SK-MEL-5 (cell line): Measurements from ENCODE around the gene EMB. TPM values are rescaled to one million over a fixed set of nuclear protein-coding genes. Genes with fewer than 3 reads are reported as not detected.
"Not testable (repeated sequence)": the region's sequence is repeated elsewhere in the genome, so short reads cannot be mapped to it uniquely, and the experiment has no call there.

Source experiments
- DNase-seq: peaks from one replicate; pipeline ENCODE4 v3.0.0-alpha.2; 2016; ENCODE audit warnings: low read depth, low spot score
- in situ Hi-C: cut with HindIII; loops from 2 replicates; pipeline ENCODE4 v1.10.0; 2016; ENCODE audit warnings: low sequenced_read_pairs, high pct_unique_total_duplicates, low pct_unique_long_range_greater_than_20kb
- total RNA-seq: library from RNA; depleted of rRNA; stranded (reverse); fragments of >200 nt; shearing (Covaris generic); gene quantifications from 2 replicates; pipeline ENCODE4 v1.2.3, GENCODE V29; 2014

EMB gene
- total RNA-seq, 1 experiment from 2014 or later: 28.1 TPM

- DNase-seq: no peak
- in situ Hi-C loops: no loop called here
Observed at GRCh38 chr5:50435168-50435567, 5.9 kb downstream of the EMB start.

DNA sequence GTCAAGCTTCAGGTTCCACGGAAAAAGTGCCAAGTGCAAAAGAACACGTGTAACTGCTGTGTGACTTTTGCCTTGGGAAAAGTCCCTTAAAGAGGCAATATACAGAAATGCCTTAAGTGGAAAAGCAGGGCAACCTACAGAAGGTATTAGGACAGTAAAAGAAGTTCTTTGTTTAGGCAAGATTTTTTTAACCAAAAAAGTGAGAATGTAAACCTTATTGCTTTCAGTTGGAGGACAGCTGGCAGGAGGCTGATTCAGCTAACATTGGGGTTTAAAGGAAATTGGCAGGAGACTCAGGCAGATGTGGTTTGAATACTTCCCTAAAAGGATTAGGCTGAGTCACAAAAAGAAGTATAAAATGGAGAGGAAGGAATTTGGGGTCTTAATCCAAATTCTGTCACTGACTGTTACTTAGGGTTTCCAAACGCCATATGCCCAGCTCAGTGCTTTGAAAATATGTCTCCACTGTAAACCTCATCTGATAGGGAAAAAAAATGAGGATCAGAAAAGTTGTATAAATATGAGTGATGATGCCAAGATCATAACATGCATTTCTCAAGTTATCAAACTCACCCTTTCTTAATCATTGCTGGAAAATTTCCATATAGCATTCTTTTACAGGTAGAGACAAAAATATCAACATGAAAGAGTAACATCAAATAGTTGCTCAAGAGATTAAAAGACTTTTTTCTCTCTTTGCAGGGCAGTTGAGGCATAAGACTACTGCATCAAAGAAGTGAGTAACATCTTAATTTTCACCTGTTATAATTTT lies 9.8 kb downstream of the EMB start:
- DNase-seq, in situ Hi-C loops: not testable (repeated sequence)

DNA sequence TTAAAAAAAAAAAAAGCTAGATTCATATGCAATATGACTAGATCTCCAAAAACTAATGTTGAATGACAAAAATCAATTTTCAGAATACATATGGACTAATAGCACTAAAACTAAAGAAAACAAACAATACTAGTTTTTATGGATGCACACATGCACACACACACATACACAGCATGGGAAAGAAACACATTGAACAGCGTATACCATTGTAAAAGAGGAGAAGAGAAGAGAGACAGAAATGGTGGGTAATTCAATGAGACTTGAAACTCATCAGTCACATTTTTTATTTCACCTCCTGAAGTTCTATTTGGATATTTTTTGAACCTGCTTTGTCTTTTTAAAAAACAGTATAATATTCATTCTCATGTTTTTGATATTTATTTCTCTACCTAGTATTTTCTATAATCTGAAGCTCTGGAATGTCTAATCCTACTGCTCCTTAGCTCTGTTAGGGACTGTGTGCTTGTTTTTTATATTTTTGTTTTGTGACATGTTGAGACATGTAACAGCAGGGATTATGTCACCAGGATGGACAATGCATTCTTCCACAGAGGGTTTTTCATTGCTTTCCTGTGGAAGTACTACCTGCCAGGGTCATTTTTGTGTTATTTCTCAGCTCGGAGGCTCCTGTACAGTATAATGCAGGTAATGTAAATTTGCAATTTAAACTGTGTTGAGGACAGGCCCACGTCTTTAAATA lies 17.8 kb downstream of the EMB start:
- DNase-seq, in situ Hi-C loops: not testable (repeated sequence)

DNA sequence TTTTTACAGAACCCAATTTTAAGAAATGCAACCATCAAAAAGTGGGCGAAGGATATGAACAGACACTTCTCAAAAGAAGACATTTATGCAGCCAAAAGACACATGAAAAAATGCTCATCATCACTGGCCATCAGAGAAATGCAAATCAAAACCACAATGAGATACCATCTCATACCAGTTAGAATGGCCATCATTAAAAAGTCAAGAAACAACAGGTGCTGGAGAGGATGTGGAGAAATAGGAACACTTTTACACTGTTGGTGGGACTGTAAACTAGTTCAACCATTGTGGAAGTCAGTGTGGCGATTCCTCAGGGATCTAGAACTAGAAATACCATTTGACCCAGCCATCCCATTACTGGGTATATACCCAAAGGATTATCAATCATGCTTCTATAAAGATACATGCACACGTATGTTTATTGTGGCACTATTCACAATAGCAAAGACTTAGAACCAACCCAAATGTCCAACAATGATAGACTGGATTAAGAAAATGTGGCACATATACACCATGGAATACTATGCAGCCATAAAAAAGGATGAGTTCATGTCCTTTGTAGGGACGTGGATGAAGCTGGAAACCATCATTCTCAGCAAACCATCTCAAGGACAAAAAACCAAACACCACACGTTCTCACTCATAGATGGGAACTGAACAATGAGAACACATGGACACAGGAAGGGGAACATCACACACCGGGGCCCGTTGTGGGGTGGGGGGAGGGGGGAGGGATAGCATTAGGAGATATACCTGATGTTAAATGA lies 19.7 kb downstream of the EMB start:
- DNase-seq, in situ Hi-C loops: not testable (repeated sequence)

- no peak for DNase-seq
- in situ Hi-C loops: no loop called here
Observed at GRCh38 chr5:50420343-50420935, 20.6 kb downstream of the EMB start.

GRCh38 chr5:50419656-50420055 lies 21.4 kb downstream of the EMB start:
- DNase-seq, in situ Hi-C loops: not testable (repeated sequence)

- DNase-seq, in situ Hi-C loops: not testable (repeated sequence)
Observed at GRCh38 chr5:50416637-50417036, 24.5 kb downstream of the EMB start.

DNA sequence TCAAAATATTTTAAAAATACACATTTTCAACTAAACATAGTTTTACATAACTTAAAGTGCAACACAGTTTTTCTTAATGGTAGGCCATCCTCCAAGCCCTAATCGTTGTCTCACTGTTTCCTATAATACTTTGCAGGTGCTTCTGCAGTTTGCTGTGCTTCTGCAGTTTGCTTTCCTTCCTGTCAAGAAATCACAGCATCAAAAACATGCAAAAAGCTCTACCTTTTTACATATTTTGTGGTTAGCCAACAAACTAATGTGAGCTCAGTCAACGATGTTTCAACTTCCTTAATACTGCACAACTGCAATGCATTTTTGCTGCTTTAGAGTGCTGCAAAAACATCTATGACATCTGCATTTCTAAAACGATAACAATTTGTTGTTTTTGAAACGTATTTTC lies 25.2 kb downstream of the EMB start:
- no peak for DNase-seq
- in situ Hi-C loops: no loop called here

- DNase-seq, in situ Hi-C loops: not testable (repeated sequence)
Observed at GRCh38 chr5:50410932-50411331, 30.2 kb downstream of the EMB start.

DNA sequence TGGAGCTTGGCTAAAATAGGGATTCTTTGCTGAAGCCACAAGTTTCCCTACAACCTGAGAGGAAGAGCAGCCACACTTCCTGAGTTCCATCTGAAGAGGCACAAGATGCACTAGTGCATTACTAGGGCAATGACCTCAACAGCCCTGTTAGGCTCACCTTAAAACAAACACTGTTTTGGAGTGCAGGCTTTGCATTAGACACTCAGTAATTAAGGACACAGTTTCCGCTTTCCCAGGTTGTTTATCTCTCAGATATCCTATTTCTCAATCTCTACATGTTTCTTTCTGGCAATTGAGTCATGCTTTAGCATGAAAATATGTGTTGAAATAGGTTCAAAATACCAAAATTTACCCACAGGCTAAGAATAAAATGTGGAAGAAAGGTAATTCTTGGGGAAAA lies 34.2 kb downstream of the EMB start:
- in situ Hi-C loops: no loop called here
- DNase-seq: no peak

DNA sequence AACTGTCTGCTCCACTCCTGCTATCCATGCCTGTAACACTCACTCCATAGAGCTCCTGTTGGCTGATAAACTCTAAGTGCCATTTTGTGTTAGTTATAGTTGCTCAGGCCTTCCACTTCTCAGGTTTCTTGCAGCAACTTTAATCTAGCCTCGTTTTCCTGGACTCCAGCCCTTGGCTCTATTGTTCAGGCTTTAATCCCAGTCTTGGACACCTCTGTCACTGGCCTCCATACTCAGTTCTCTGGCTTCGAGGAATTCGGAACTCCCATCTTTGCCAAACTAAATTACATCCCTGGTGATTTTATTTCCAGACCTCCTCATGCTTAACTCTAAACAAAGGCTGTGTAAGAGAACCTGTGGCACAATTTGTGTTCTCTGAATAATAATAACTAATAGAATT lies 39.8 kb downstream of the EMB start:
- in situ Hi-C loops: no loop called here

DNA sequence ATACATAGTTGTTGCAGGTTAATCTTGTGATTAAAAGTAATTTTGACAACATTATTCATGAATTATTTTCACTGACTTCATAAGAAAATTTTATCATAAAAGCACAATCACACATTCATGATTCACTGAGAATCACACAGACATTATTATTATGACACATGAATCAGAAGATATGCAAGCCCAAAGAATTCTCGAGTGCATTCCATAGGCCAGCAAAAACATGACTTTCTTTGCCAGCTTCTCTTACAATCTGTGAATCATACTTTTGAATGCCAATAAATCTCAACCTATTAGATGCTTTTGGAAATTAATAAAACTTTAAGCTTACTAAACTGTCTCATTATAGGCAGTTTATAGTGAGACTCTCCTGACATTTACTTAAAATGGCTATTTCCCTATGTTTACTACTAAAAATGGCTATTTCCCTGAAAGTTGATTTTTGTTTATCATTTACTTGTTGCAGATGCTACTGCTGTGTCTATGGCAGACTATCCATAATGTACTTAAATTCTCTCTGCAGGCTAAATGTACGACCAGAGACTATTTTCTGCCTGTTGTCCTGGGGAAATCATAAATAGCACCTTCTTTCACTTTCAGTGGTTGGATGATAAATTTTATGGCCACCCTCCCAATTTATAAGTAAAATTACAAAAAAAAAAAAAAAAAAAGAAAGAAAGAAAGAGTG lies 47.0 kb downstream of the EMB start:
- in situ Hi-C loops: not testable (repeated sequence)
- DNase-seq: peak; percentile 53

More for the DNA sequence above, 39.8 kb downstream of the EMB start:
- no peak for DNase-seq

- in situ Hi-C loops, DNase-seq: not testable (repeated sequence)
Observed at GRCh38 chr5:50392289-50392688, 48.8 kb downstream of the EMB start.

DNA sequence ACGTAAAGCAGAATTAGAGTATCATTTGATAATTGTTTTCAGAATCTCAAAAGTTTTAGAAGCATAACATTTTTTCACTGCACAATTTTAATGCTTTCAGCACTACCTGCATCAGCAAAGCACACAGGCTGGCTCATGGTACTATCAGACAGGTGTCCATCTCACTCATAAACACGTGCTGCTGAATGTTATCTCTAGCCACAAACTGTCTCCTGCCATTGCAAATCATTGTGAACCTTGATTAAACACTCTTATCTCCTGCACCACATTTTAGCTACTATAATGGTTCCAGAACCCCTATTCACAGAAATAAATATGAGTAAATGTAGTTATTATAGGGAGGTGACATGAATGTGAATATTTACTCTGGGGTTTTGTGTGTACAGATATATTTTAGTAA lies 56.7 kb downstream of the EMB start:
- in situ Hi-C loops, DNase-seq: not testable (repeated sequence)

GRCh38 chr5:50376696-50377095 lies 64.4 kb downstream of the EMB start:
- in situ Hi-C loops, DNase-seq: not testable (repeated sequence)

- in situ Hi-C loops, DNase-seq: not testable (repeated sequence)
Observed at GRCh38 chr5:50369287-50370033, 71.6 kb downstream of the EMB start.
